A549 (cell line): Measurements from ENCODE around the gene C20orf173. TPM values are rescaled to one million over a fixed set of nuclear protein-coding genes. Genes with fewer than 3 reads are reported as not detected.

ENCODE experiments used
- ATAC-seq, 2 experiments: fragments of 200-7000 bp in 1 of 2; fragments of >200 bp in 1 of 2; cut with Nextera tagmentation in 1 of 2; cut with Tn5 transposase in 1 of 2; 3 replicates each; pipeline versions ENCODE4 v1.8.0 to v1.9.1; 2018 to 2020; ENCODE audit warnings: mild to moderate bottlenecking in 1 of 2, moderate library complexity in 1 of 2
- CTCF ChIA-PET: fragments of 300-600 bp; sonication (Branson Sonifier 250); formaldehyde crosslinking; extraction: SDS; loops from one replicate; lab custom pipeline; 2021; ENCODE audit warnings: antibody characterized with exemption, inconsistent platforms; lab: Yijun Ruan, JAX
- POLR2A ChIA-PET: fragments of 350-600 bp; formaldehyde crosslinking; extraction: SDS; loops from one replicate; lab custom pipeline; 2021; ENCODE audit warnings: antibody characterized with exemption, inconsistent platforms; lab: Yijun Ruan, JAX
- DNase-seq, 2 experiments: peaks; one replicate each; pipeline versions ENCODE4 v3.0.0 to v3.0.0-alpha.2; 2011 to 2016; ENCODE audit warnings: low read depth in 1 of 2, low spot score in 1 of 2
- FAIRE-seq: peaks from 2 replicates; lab custom pipeline; 2011; peaks lifted over from hg19 to GRCh38; lab: Jason Lieb, UNC
- H3K27ac ChIP-seq, 2 experiments: fragments of >200 bp; sonication (Bioruptor Twin); formaldehyde crosslinking; 3 replicates each; pipeline ENCODE4 v1.5.1; 2016 to 2017
- H3K4me1 ChIP-seq: fragments of >200 bp; sonication (Bioruptor Twin); formaldehyde crosslinking; 3 replicates; pipeline ENCODE4 v1.6.1; 2016
- H3K4me2 ChIP-seq: fragments of >200 bp; sonication (Bioruptor Twin); formaldehyde crosslinking; 3 replicates; pipeline ENCODE4 v1.6.1; 2016
- H3K4me3 ChIP-seq: fragments of >200 bp; sonication (Bioruptor Twin); formaldehyde crosslinking; 3 replicates; pipeline ENCODE4 v1.5.1; 2016
- H3K9me3 ChIP-seq: fragments of >200 bp; sonication (Bioruptor Twin); formaldehyde crosslinking; 3 replicates; pipeline ENCODE4 v1.6.1; 2016
- BCL3 ChIP-seq: fragments of >200 bp; sonication (Bioruptor Twin); formaldehyde crosslinking; IDR thresholded peaks from 3 replicates; pipeline ENCODE4 v1.6.1; 2016
- CBX8 ChIP-seq: fragments of 200-600 bp; sonication (generic); IDR thresholded peaks from 2 replicates; pipeline ENCODE4 v1.6.1; 2016
- CEBPB ChIP-seq, 2 experiments: fragments of >200 bp in 1 of 2; sonication (Bioruptor Twin) in 1 of 2; formaldehyde crosslinking in 1 of 2; IDR thresholded peaks; 2 replicates each; pipeline ENCODE4 v1.6.1; 2012 to 2016
- CHD4 ChIP-seq: fragments of 200-600 bp; sonication (generic); IDR thresholded peaks from 2 replicates; pipeline ENCODE4 v1.6.1; 2016; ENCODE audit warnings: antibody characterized with exemption, mild to moderate bottlenecking, borderline replicate concordance
- ELK1 ChIP-seq: fragments of 150-350 bp; IDR thresholded peaks from 2 replicates; pipeline ENCODE4 v1.6.1; 2014; ENCODE audit warnings: low read depth, mild to moderate bottlenecking, low read length
- EP300 ChIP-seq, 2 experiments: fragments of >200 bp; sonication (Bioruptor Twin); formaldehyde crosslinking; IDR thresholded peaks; 2 replicates in 1 of 2; 3 replicates in 1 of 2; pipeline ENCODE4 v1.6.1; 2016 to 2017
- ESRRA ChIP-seq: fragments of 150-350 bp; IDR thresholded peaks from 2 replicates; pipeline ENCODE4 v1.6.1; 2014; ENCODE audit warnings: mild to moderate bottlenecking, low read length, borderline replicate concordance
- GATA3 ChIP-seq: IDR thresholded peaks from 2 replicates; pipeline ENCODE4 v1.6.1; 2012; ENCODE audit warnings: borderline replicate concordance
- HES2 ChIP-seq: fragments of >200 bp; sonication (Bioruptor Twin); formaldehyde crosslinking; IDR thresholded peaks from 2 replicates; pipeline ENCODE4 v1.6.1; 2016
- HEYL ChIP-seq: fragments of 250-450 bp; sonication (Bioruptor Pico); IDR thresholded peaks from 2 replicates; pipeline ENCODE4 v1.8.0; 2021; ENCODE audit warnings: mild to moderate bottlenecking, moderate library complexity
- KDM1A ChIP-seq: fragments of 200-600 bp; sonication (generic); IDR thresholded peaks from 2 replicates; pipeline ENCODE4 v1.6.1; 2016; ENCODE audit warnings: low read depth, mild to moderate bottlenecking
- NR3C1 ChIP-seq: fragments of >200 bp; sonication (Bioruptor Twin); formaldehyde crosslinking; IDR thresholded peaks from 3 replicates; pipeline ENCODE4 v1.6.1; 2017
- PHF8 ChIP-seq: fragments of 200-600 bp; sonication (generic); IDR thresholded peaks from 2 replicates; pipeline ENCODE4 v1.6.1; 2016; ENCODE audit warnings: low read depth, mild to moderate bottlenecking, antibody characterized with exemption, moderate library complexity, borderline replicate concordance
- POLR2A ChIP-seq: IDR thresholded peaks from 2 replicates; pipeline ENCODE4 v1.6.1; 2012; ENCODE audit warnings: mild to moderate bottlenecking, low read length
- RAD21 ChIP-seq, 2 experiments: fragments of >200 bp in 1 of 2; sonication (Bioruptor Twin) in 1 of 2; formaldehyde crosslinking in 1 of 2; IDR thresholded peaks in 1 of 2; conservative IDR thresholded peaks in 1 of 2; 2 replicates in 1 of 2; 3 replicates in 1 of 2; pipeline ENCODE4 v1.6.1; 2012 to 2018; ENCODE audit warnings: inconsistent platforms in 1 of 2
- REST ChIP-seq: fragments of 200-600 bp; sonication (generic); IDR thresholded peaks from 2 replicates; pipeline ENCODE4 v1.6.1; 2016; ENCODE audit warnings: antibody characterized with exemption, mild to moderate bottlenecking, moderate library complexity
- RNF2 ChIP-seq: fragments of 200-600 bp; sonication (generic); IDR thresholded peaks from 2 replicates; pipeline ENCODE4 v1.6.1; 2016; ENCODE audit warnings: low read depth, mild to moderate bottlenecking, antibody characterized with exemption, moderate library complexity, borderline replicate concordance
- ZFP36 ChIP-seq: fragments of 450-650 bp; IDR thresholded peaks from 2 replicates; pipeline ENCODE4 v1.6.1; 2014; ENCODE audit warnings: borderline replicate concordance; ENCODE audit not compliant: partially characterized antibody
- WGBS: methylation state at CpG from one replicate; pipeline ENCODE4 v1.1.6; 2017; ENCODE audit errors: missing lambda C conversion rate; 5-methylcytosine and 5-hydroxymethylcytosine counted together
- polyA plus RNA-seq, 4 experiments: library from polyadenylated mRNA; depleted of rRNA in 3 of 4; stranded (reverse); fragments of >200 nt; fragmentation: RNase III in 1 of 4; extraction: RNeasy Plus Mini Kit Qiagen cat#74134 plus additional on column Dnase treatment in 1 of 4; gene quantifications; 2 replicates in 3 of 4; 3 replicates in 1 of 4; pipeline ENCODE4 v1.2.3, GENCODE V29; 2011 to 2017

Gene C20orf173
- polyA plus RNA-seq, 2 of the 4 experiments (the other 2 are of a cell fraction): not detected

- DNase-seq: no peak
- H3K4me2 ChIP-seq: no peak overlapping the region
- ChIA-PET POLR2A (no interaction called here), CTCF (interaction anchor here (1.1 to 1.6 kb wide), 4 partner anchors 9 to 116 kb away, joined by 3 to 5 read pairs (median 3); no protein-coding TSS in a partner anchor)
- ATAC-seq: no peak
- no peak overlapping the region for H3K27ac ChIP-seq
- H3K9me3 ChIP-seq: no peaks in the 10 kb centered on the region
- WGBS: 97% methylated on average over 5 of the region's 5 CpGs
- no peaks in the 10 kb centered on the region for H3K4me1 ChIP-seq
- H3K4me3 ChIP-seq: no peak overlapping the region
- FAIRE-seq: no peak
- TF ChIP-seq HEYL (CRISPR knock-in tag): no peak
- TF ChIP-seq PHF8: no peak
- TF ChIP-seq GATA3: no peak
- no peak for TF ChIP-seq ZFP36
- no peak for TF ChIP-seq CBX8
Measured at GRCh38 chr20:35504751-35505150, 24.7 kb downstream of the C20orf173 start.

- no peak for FAIRE-seq
- Histone ChIP-seq H3K4me1 (no peaks in the 10 kb centered on the region), H3K4me2 (no peak overlapping the region), H3K4me3 (no peak overlapping the region)
- no peak; a peak in 1 of 6 replicates for ATAC-seq
- no peak for DNase-seq
- CTCF ChIA-PET: interaction anchor here (0.8 to 1.6 kb wide), 8 partner anchors 8 to 200 kb away, joined by 3 to 6 read pairs (median 4); no protein-coding TSS in a partner anchor
- TF ChIP-seq CHD4 (no peak), ESRRA (no peak), ZFP36 (no peak), RNF2 (no peak), CEBPB (IDR thresholded peaks at IDR 0.05) (no peak), HES2 (no peak), NR3C1 (no peak), BCL3 (no peak), HEYL (CRISPR knock-in tag) (no peak), RAD21 (conservative IDR thresholded peaks at IDR 0.05 in 1 of 2, IDR thresholded peaks at IDR 0.05 in 1 of 2) (no peak), EP300 (IDR thresholded peaks at IDR 0.05) (no peak), ELK1 (no peak), POLR2A (no peak), GATA3 (no peak), KDM1A (no peak), REST (no peak)
- TF ChIP-seq, all 56 proteins: peak for 0
- POLR2A ChIA-PET: no interaction called here
- no peaks in the 10 kb centered on the region for H3K9me3 ChIP-seq
- H3K27ac ChIP-seq: no peak overlapping the region
- WGBS: 89% methylated on average over 13 of the region's 16 CpGs
Measured at GRCh38 chr20:35503841-35504561, 25.5 kb downstream of the C20orf173 start.
